ENCODE results near the gene TEKT2. TPM values are rescaled to one million over a fixed set of nuclear protein-coding genes. Genes with fewer than 3 reads are reported as not detected.

The TEKT2 gene
- total RNA-seq, 1 experiment from 2014 or later, result 0.20 TPM

DNA sequence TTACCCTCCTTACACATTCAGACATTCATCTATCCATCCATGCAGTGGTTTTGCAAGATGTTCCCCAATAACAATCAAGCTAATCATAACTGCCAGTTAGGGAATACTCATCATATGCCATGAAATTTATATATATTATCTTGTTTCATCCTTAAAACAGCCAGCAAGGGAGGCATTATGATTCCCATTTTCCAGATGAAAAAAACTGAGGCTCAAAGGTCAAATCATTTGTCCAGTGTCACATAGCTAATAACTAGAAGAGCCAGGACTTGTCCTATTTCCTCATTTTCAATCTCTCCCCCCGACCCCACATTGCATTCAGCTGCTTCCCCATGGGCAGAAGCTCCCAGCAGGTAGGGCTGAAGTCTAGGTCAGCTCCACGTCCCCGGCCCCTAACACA, 48.1 kb downstream of the TEKT2 start:
- no peaks in the 10 kb centered on the region for H3K27me3 ChIP-seq (ENCODE audit: insufficient read depth, low read length)
- WGBS (ENCODE audit: extremely low coverage, insufficient read length, low lambda C conversion rate), result no CpG with 5 or more reads among the region's 3 CpGs
- Mint-ChIP-seq H3K27ac (no peak overlapping the region), H3K27me3 (ENCODE audit: low read depth) (peaks cover 5% of the 10 kb centered on the region), H3K36me3 (ENCODE audit: insufficient read depth in 1 of 3, low read depth in 3 of 3) (peaks cover 0 to 8% (median 0%) of the 10 kb centered on the region in 3 experiments; a peak in 3 of 7 replicates), H3K4me1 (peaks cover 6 to 12% of the 10 kb centered on the region in 2 experiments), H3K4me3 (no peak overlapping the region), H3K9me3 (no peaks in the 10 kb centered on the region)
- H3K9ac ChIP-seq (ENCODE audit: extremely low read depth, insufficient read length, low read length), result no peak overlapping the region
- no peak overlapping the region for H4K91ac ChIP-seq (ENCODE audit: insufficient read length, low read depth, low read length)
- no peaks in the 10 kb centered on the region for H4K20me1 ChIP-seq (ENCODE audit: control insufficient read depth, insufficient read depth, insufficient read length)
- no peak overlapping the region for H2BK120ac ChIP-seq (ENCODE audit: low read depth, low read length, poor library complexity, severe bottlenecking)
- no peak overlapping the region for H2AK5ac ChIP-seq (ENCODE audit: insufficient read length, low read length)
- H3K18ac ChIP-seq (ENCODE audit: insufficient read length, low read depth, low read length), result no peak overlapping the region
- H3K56ac ChIP-seq (ENCODE audit: insufficient read length, low read depth, low read length), result no peak overlapping the region
- no peak overlapping the region for H2BK12ac ChIP-seq (ENCODE audit: insufficient read length, low read depth, low read length)
- H2BK5ac ChIP-seq (ENCODE audit: insufficient read length, low read length), result no peak overlapping the region
- H3K4me2 ChIP-seq (ENCODE audit: insufficient read depth, insufficient read length, low read length), result no peak overlapping the region
- H2AFZ ChIP-seq (ENCODE audit: low read length), result no peak overlapping the region
- no peak overlapping the region for H3K27ac ChIP-seq (ENCODE audit: insufficient read length, low read depth, low read length)
- no peak overlapping the region for H3K14ac ChIP-seq (ENCODE audit: insufficient read depth, low read length)
- no peak overlapping the region for H4K5ac ChIP-seq (ENCODE audit: insufficient read length, low read depth, low read length)
- H3K23me2 ChIP-seq (ENCODE audit: insufficient read length, low read depth, low read length, poor library complexity, severe bottlenecking), result no peaks in the 10 kb centered on the region
- no peak for DNase-seq
- H4K8ac ChIP-seq (replicated peaks; ENCODE audit: insufficient read length, low read depth, low read length), result no peak overlapping the region
- H2BK20ac ChIP-seq (ENCODE audit: low read depth, low read length, poor library complexity, severe bottlenecking), result no peak overlapping the region
- no peak overlapping the region for H2BK15ac ChIP-seq (ENCODE audit: low read depth, low read length)
- no peak overlapping the region for H3K4ac ChIP-seq (ENCODE audit: low read depth, low read length)
- no peaks in the 10 kb centered on the region for H3K9me3 ChIP-seq (ENCODE audit: control insufficient read depth, low read depth, low read length)
- no peak overlapping the region for H3K23ac ChIP-seq (ENCODE audit: insufficient read length, low read depth, low read length)
- H3K4me1 ChIP-seq (ENCODE audit: insufficient read depth, low read length), result 0 out of 2 replicates have a peak, but pooled peaks cover 2% of the 10 kb centered on the region
- H3T11ph ChIP-seq (ENCODE audit: low read length), result no peak overlapping the region
- TF ChIP-seq CTCF (conservative IDR thresholded peaks at IDR 0.05), result no peak
- no peaks in the 10 kb centered on the region for H3K79me1 ChIP-seq (ENCODE audit: insufficient read depth, low read depth, low read length, poor library complexity, severe bottlenecking)
- H3K79me2 ChIP-seq (ENCODE audit: insufficient read depth, low read length), result no peaks in the 10 kb centered on the region

Measured in H9 (cell line).